HEK293T (cell line): Measurements from ENCODE around the gene TMEM190.
"Not testable (repeated sequence)": the region's sequence is repeated elsewhere in the genome, so short reads cannot be mapped to it uniquely, and the experiment has no call there.

Source experiments
- CTCF ChIA-PET: fragments of 350-600 bp; formaldehyde crosslinking; extraction: SDS; loops from one replicate; lab custom pipeline; 2021; ENCODE audit warnings: antibody characterized with exemption, inconsistent platforms; lab: Yijun Ruan, JAX
- POLR2A ChIA-PET: fragments of 350-600 bp; formaldehyde crosslinking; extraction: SDS; loops from one replicate; lab custom pipeline; 2020; ENCODE audit warnings: antibody characterized with exemption, inconsistent platforms; lab: Yijun Ruan, JAX
- DNase-seq: peaks from one replicate; pipeline ENCODE4 v3.0.0; 2012; ENCODE audit warnings: mixed read lengths; ENCODE audit errors: extremely low spot score
- ARNT ChIP-seq: fragments of 450-650 bp; IDR thresholded peaks from 2 replicates; pipeline ENCODE4 v1.6.1; 2017; ENCODE audit warnings: mild to moderate bottlenecking
- BHLHE40 ChIP-seq: fragments of 450-650 bp; IDR thresholded peaks from 2 replicates; pipeline ENCODE4 v1.6.1; 2016; ENCODE audit warnings: mild to moderate bottlenecking, moderate library complexity, borderline replicate concordance
- CTBP1 ChIP-seq: fragments of 450-650 bp; IDR thresholded peaks from 2 replicates; pipeline ENCODE4 v1.6.1; 2016; ENCODE audit warnings: borderline replicate concordance
- ELF4 ChIP-seq: fragments of 450-650 bp; IDR thresholded peaks from 2 replicates; pipeline ENCODE4 v1.6.1; 2017; ENCODE audit warnings: antibody characterized with exemption
- FOXA1 ChIP-seq: fragments of 450-650 bp; IDR thresholded peaks from 2 replicates; pipeline ENCODE4 v1.6.1; 2016; ENCODE audit warnings: mild to moderate bottlenecking
- FOXK2 ChIP-seq: fragments of 450-650 bp; IDR thresholded peaks from 2 replicates; pipeline ENCODE4 v1.6.1; 2016; ENCODE audit warnings: mild to moderate bottlenecking
- FOXM1 ChIP-seq: fragments of 450-650 bp; IDR thresholded peaks from 2 replicates; pipeline ENCODE4 v1.6.1; 2017; ENCODE audit warnings: mild to moderate bottlenecking, borderline replicate concordance
- HDGF ChIP-seq: fragments of 450-650 bp; IDR thresholded peaks from 2 replicates; pipeline ENCODE4 v1.6.1; 2017; ENCODE audit warnings: antibody characterized with exemption, borderline replicate concordance
- L3MBTL2 ChIP-seq: fragments of 450-650 bp; conservative IDR thresholded peaks from 2 replicates; pipeline ENCODE4 v1.6.1; 2016; ENCODE audit warnings: mild to moderate bottlenecking
- LEF1 ChIP-seq: fragments of 450-650 bp; IDR thresholded peaks from 2 replicates; pipeline ENCODE4 v1.6.1; 2017; ENCODE audit warnings: mild to moderate bottlenecking, borderline replicate concordance
- NFRKB ChIP-seq: fragments of 450-650 bp; IDR thresholded peaks from 2 replicates; pipeline ENCODE4 v1.6.1; 2016; ENCODE audit warnings: mild to moderate bottlenecking, moderate library complexity
- SP1 ChIP-seq: fragments of 450-650 bp; IDR thresholded peaks from 2 replicates; pipeline ENCODE4 v1.6.1; 2017
- SUZ12 ChIP-seq: fragments of 450-650 bp; IDR thresholded peaks from 2 replicates; pipeline ENCODE4 v1.6.1; 2016; ENCODE audit warnings: mild to moderate bottlenecking
- TARDBP ChIP-seq: fragments of 450-650 bp; IDR thresholded peaks from 2 replicates; pipeline ENCODE4 v1.6.1; 2016
- ZNF384 ChIP-seq: fragments of 450-650 bp; IDR thresholded peaks from 2 replicates; pipeline ENCODE4 v1.6.1; 2016
- TF ChIP-seq, protein P1 (sequence below): fragments of 450-650 bp; IDR thresholded peaks from 2 replicates; pipeline ENCODE4 v1.6.1; 2016

The TMEM190 gene

DNA sequence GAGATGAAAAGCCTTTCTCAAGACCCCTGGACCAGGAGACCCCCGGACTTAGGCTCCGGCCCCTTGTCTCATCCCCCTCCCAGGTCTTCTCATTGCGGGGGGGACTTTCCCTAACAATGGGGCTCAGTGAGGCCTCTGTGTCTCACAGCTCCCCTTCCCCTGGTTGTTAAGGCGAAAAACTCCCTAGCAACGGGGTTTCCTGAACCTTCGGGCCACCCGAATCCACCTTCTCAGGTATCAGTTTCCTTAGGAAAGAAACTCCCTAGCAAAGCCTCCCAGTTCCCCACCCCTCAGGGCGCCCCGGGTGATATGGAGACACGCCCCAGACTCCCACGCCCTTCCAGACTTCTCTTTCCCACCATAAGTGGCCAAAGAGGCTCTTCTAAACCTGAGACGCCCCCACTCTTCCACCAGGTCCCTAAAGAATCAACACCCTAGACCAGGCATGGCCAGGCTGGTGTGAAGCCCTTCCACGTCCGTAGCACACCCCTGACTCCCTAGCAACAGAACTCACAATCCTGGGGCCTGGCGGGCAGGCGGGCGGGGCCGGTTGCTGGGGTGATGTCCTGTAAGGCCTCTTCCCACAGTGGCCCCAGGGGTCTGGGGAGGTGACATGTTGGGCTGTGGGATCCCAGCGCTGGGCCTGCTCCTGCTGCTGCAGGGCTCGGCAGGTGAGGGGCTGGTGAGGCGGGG is at the start of gene TMEM190:
TSS of gene TMEM190 (plus strand) at position 586 of the 693 bp plus-strand sequence. CDS start at position 614, 28 bp downstream.
- ChIA-PET POLR2A (interaction anchor here (1.0 to 4.0 kb wide), 3 partner anchors 9 to 37 kb away, joined by 3 to 12 read pairs (median 6); partner anchors contain the start of gene KMT5C), CTCF (no interaction called here)
- TF ChIP-seq CTBP1 (no peak), ZNF384 (no peak), FOXA1 (no peak), L3MBTL2 (no peak), SP1 (no peak), SUZ12 (no peak), LEF1 (no peak), FOXM1 (no peak), TARDBP (no peak), BHLHE40 (no peak), FOXK2 (no peak), NFRKB (no peak), ELF4 (no peak), ARNT (no peak), HDGF (no peak)
- TF ChIP-seq, protein P1, sequence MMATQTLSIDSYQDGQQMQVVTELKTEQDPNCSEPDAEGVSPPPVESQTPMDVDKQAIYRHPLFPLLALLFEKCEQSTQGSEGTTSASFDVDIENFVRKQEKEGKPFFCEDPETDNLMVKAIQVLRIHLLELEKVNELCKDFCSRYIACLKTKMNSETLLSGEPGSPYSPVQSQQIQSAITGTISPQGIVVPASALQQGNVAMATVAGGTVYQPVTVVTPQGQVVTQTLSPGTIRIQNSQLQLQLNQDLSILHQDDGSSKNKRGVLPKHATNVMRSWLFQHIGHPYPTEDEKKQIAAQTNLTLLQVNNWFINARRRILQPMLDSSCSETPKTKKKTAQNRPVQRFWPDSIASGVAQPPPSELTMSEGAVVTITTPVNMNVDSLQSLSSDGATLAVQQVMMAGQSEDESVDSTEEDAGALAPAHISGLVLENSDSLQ: no peak
- DNase-seq: no peak

DNA sequence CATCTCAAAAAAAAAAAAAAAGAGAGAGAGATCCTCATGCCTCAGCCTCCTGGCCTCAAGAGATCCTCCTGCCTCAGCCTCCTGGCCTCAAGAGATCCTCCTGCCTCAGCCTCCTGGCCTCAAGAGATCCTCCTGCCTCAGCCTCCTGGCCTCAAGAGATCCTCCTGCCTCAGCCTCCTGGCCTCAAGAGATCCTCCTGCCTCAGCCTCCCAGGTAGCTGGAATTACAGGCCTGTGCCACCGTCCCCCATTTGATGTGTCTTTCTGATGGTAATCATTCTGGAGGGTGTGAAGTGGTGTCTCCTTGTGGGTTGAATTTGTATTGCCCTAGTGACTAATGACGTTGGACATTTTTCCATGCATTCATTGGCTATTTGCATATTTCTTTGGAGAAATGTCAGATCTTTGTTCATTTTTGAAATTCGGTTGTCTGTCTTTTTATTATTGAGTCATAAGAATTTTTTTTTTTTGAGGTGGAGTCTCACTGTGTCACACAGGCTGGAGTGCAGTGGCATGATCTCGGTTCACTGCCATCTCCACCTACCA is 47.8 kb upstream of the TMEM190 start:
- DNase-seq: not testable (repeated sequence)
- ChIA-PET POLR2A (interaction anchor here (1.8 kb wide), 1 partner anchor 10 kb away, joined by 7 read pairs; no protein-coding TSS in a partner anchor), CTCF (interaction anchor here (0.7 kb wide), 1 partner anchor 182 kb away, joined by 11 read pairs; no protein-coding TSS in a partner anchor)

- CTCF ChIA-PET, POLR2A ChIA-PET, DNase-seq: not testable (repeated sequence)
Observed at GRCh38 chr19:55329791-55330190, 46.8 kb upstream of the TMEM190 start.

DNA sequence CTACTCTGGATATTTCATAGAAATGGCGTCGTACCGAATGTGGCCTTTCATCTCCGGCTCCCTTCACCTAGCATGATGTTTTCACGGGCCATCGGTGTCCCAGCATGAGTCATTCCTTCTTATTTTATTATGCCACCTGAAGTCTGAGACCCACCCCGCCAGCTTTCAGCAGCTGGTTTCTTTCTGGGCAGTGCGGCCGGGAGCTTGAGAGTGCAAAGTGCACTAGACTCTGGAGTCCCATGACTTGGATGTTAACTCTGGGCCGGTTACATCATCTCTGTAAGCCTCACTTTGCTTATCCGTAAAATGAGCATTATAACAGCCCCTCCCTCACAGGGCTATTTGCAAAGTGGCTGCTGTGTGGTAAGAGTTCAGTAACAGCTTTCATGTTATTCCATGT is 42.8 kb upstream of the TMEM190 start:
- CTCF ChIA-PET: no interaction called here
- DNase-seq: no peak
- POLR2A ChIA-PET: no interaction called here
- no peak for TF ChIP-seq CTBP1
- TF ChIP-seq HDGF: no peak

GRCh38 chr19:55336101-55336500 is 40.5 kb upstream of the TMEM190 start:
- no peak for TF ChIP-seq CTBP1
- ChIA-PET CTCF (no interaction called here), POLR2A (no interaction called here)
- DNase-seq: no peak

DNA sequence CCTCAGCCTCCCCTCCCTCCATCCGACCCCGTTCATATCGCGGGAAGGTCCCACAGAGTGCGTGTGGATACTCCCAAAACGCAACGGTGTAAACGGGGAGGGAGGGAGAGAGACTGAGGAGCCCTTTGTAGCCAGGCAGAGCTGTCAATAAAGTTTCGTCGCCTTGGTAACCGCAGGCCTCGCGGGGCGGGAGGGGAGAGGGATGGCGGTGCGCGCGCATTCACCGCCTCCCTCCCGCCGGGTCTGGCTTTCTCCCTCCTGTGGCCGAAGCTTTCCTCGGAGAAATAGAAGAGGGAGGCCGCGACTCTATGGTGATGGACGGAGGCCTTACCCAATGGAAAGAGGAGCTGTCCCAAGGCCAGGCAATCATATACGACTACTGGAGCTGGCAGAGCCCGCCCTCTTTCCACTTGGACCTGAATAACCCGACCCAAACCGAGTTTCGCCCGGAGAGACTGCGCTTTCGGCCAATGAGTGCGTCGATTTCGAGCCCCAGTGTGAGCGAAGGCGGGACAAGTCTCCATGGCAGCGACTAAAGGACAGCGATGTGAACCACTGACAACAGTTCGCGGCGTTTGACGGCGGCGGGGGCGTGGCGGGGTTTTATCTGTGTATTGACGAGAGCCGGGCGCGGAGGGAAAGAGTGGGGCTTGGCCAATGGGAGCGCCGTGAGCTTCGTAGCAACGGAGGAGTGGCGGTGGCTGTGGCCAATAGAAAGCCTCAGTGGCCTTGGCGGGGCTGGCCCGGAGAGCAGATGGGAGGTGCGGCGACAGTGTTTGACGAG is 37.3 kb upstream of the TMEM190 start, which contains the start of gene KMT5C:
TSS of gene KMT5C (plus strand) at position 772 of the 784 bp plus-strand sequence. CDS start 2,061 bp downstream, outside the sequence.
- CTCF ChIA-PET: interaction anchor here (0.6 to 1.1 kb wide), 4 partner anchors 19 to 198 kb away, joined by 3 to 4 read pairs (median 4); no protein-coding TSS in a partner anchor
- POLR2A ChIA-PET: interaction anchor here (0.6 to 3.5 kb wide), 30 partner anchors 10 to 315 kb away, joined by 3 to 27 read pairs (median 5); partner anchors contain the start of genes FIZ1, HSPBP1, PPP6R1 and TMEM150B

More for the DNA sequence above, 37.3 kb upstream of the TMEM190 start, which contains the start of gene KMT5C:
- TF ChIP-seq ELF4 (no peak), HDGF (peak; percentile 54; the same call in 1 of the 2 replicates), CTBP1 (no peak), FOXK2 (no peak)
- TF ChIP-seq, protein P1: peak; percentile 100
- peak; percentile 98 for DNase-seq
